ENCODE measurements around the gene FRYL.

Gene FRYL

DNA sequence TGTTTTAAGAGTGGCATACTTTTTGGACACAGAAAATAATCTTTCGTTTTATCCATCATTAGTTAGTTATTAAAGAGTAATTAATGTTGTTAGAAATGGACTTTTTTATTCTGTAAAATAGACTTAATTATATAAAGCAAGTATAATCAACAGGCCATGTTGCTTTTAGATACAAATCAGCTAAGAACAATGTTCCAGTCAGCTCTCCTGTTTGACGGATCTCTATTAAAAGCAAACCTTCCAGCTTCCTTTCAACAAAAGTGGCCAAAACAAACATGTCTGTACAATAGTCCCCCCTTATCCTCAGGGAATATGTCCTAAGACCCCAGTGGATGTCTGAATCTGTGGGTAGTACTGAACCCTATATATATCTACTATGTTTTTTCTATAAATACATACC is 301.8 kb downstream of the FRYL start:
- no peaks in the 10 kb centered on the region for H3K79me2 ChIP-seq (ENCODE audit: insufficient read depth, low read length)
- no peak overlapping the region for H3K9ac ChIP-seq (ENCODE audit: low read length)
- TF ChIP-seq CTCF (IDR thresholded peaks at IDR 0.05; ENCODE audit: low read length) (no peak), EZH2 (IDR thresholded peaks at IDR 0.05; ENCODE audit: borderline replicate concordance, low read length) (no peak)
- no peaks in the 10 kb centered on the region for H3K27me3 ChIP-seq (ENCODE audit: insufficient read depth, low read length)
- no peak overlapping the region for H3K4me2 ChIP-seq (ENCODE audit: low read length)
- H2AFZ ChIP-seq (ENCODE audit: low read length) = no peak overlapping the region
- no peaks in the 10 kb centered on the region for H4K20me1 ChIP-seq (ENCODE audit: insufficient read depth, low read length)
- no peak overlapping the region for H3K27ac ChIP-seq (ENCODE audit: low read depth, low read length, poor library complexity, severe bottlenecking)
- H3K36me3 ChIP-seq (ENCODE audit: insufficient read depth, low read length) = no peaks in the 10 kb centered on the region
- no peaks in the 10 kb centered on the region for H3F3A ChIP-seq (ENCODE audit: insufficient read depth, low read length)
- no peak overlapping the region for H3K4me3 ChIP-seq (ENCODE audit: low read depth, low read length, poor library complexity, severe bottlenecking)
- H3K9me2 ChIP-seq (ENCODE audit: low read depth, low read length) = no peaks in the 10 kb centered on the region
- no peaks in the 10 kb centered on the region for H3K4me1 ChIP-seq (ENCODE audit: insufficient read depth, low read length, severe bottlenecking)
- no peaks in the 10 kb centered on the region for H3K9me3 ChIP-seq (ENCODE audit: low read length)

DNA sequence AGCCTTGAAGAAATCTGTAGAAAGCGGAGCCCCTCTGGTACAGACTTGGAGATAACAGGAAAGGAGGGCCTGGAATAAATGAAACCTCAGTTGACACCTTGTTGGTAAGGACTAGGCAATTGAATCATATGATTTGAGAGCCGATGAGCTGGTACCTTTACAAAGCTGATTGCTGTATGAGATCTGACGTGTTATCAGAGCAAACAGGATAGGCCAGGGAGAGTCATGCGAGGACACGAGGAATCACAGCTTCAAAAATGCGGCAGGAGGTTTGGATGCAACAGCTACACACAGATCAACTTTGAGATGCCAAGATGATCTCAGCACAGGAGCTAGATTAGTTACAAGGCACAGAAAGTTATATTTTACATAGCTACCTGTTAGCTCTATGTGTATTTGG is 304.3 kb downstream of the FRYL start:
- H4K20me1 ChIP-seq (ENCODE audit: insufficient read depth, low read length) = no peaks in the 10 kb centered on the region
- H3K79me2 ChIP-seq (ENCODE audit: insufficient read depth, low read length) = no peaks in the 10 kb centered on the region
- no peaks in the 10 kb centered on the region for H3K9me2 ChIP-seq (ENCODE audit: low read depth, low read length)
- H3K36me3 ChIP-seq (ENCODE audit: insufficient read depth, low read length) = no peaks in the 10 kb centered on the region
- no peaks in the 10 kb centered on the region for H3K9me3 ChIP-seq (ENCODE audit: low read length)
- no peak overlapping the region for H3K27ac ChIP-seq (ENCODE audit: low read depth, low read length, poor library complexity, severe bottlenecking)
- TF ChIP-seq CTCF (IDR thresholded peaks at IDR 0.05; ENCODE audit: low read length) (no peak), EZH2 (IDR thresholded peaks at IDR 0.05; ENCODE audit: borderline replicate concordance, low read length) (no peak)
- no peaks in the 10 kb centered on the region for H3K27me3 ChIP-seq (ENCODE audit: insufficient read depth, low read length)
- no peak overlapping the region for H2AFZ ChIP-seq (ENCODE audit: low read length)
- H3K4me2 ChIP-seq (ENCODE audit: low read length) = no peak overlapping the region
- no peak overlapping the region for H3K9ac ChIP-seq (ENCODE audit: low read length)
- no peak overlapping the region for H3K4me3 ChIP-seq (ENCODE audit: low read depth, low read length, poor library complexity, severe bottlenecking)
- H3K4me1 ChIP-seq (ENCODE audit: insufficient read depth, low read length, severe bottlenecking) = no peaks in the 10 kb centered on the region
- H3F3A ChIP-seq (ENCODE audit: insufficient read depth, low read length) = no peaks in the 10 kb centered on the region

DNA sequence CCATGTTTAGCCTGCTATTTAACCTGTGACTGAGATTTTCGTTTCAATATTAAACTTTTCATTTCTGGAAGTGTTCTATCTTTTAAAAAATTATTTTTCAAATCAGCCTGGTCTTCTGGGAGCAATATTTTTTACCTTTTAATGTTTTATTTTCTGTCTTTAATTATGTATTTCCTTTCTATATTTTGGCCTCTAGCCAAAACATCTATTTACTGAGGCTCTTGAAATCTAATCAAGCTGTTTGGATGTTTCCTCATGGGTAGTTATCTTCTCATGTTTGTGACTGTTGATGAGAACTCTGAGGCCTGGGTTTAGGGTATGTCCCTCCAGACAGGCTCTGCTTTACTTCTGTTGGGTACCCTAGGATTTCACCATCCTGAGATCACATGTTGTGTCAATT is 307.3 kb downstream of the FRYL start:
- TF ChIP-seq EZH2 (IDR thresholded peaks at IDR 0.05; ENCODE audit: borderline replicate concordance, low read length) (no peak), CTCF (IDR thresholded peaks at IDR 0.05; ENCODE audit: low read length) (no peak)
- H3K79me2 ChIP-seq (ENCODE audit: insufficient read depth, low read length) = no peaks in the 10 kb centered on the region
- no peak overlapping the region for H2AFZ ChIP-seq (ENCODE audit: low read length)
- no peak overlapping the region for H3K4me2 ChIP-seq (ENCODE audit: low read length)
- H4K20me1 ChIP-seq (ENCODE audit: insufficient read depth, low read length) = no peaks in the 10 kb centered on the region
- H3K9me3 ChIP-seq (ENCODE audit: low read length) = no peaks in the 10 kb centered on the region
- H3K27me3 ChIP-seq (ENCODE audit: insufficient read depth, low read length) = no peaks in the 10 kb centered on the region
- no peaks in the 10 kb centered on the region for H3F3A ChIP-seq (ENCODE audit: insufficient read depth, low read length)
- no peaks in the 10 kb centered on the region for H3K9me2 ChIP-seq (ENCODE audit: low read depth, low read length)
- no peak overlapping the region for H3K9ac ChIP-seq (ENCODE audit: low read length)
- no peak overlapping the region for H3K27ac ChIP-seq (ENCODE audit: low read depth, low read length, poor library complexity, severe bottlenecking)
- no peak overlapping the region for H3K4me3 ChIP-seq (ENCODE audit: low read depth, low read length, poor library complexity, severe bottlenecking)
- no peaks in the 10 kb centered on the region for H3K4me1 ChIP-seq (ENCODE audit: insufficient read depth, low read length, severe bottlenecking)
- no peaks in the 10 kb centered on the region for H3K36me3 ChIP-seq (ENCODE audit: insufficient read depth, low read length)

Measured in OCI-LY1 (cell line).